ENCODE results near the gene RPS19.
"Not testable (repeated sequence)": the region's sequence is repeated elsewhere in the genome, so short reads cannot be mapped to it uniquely, and the experiment has no call there.

RPS19 gene

GRCh38 chr19:41869374-41869955 is 9.4 kb downstream of the RPS19 start:
- Histone ChIP-seq H3K27ac (ENCODE audit: low read depth, low read length, severe bottlenecking) (peak overlapping the region; percentile 41), H3K36me3 (ENCODE audit: control insufficient read depth, insufficient read depth, low read length) (peaks cover 79% of the 10 kb centered on the region), H3K9me3 (ENCODE audit: control insufficient read depth, low read length) (no peaks in the 10 kb centered on the region), H3K4me1 (ENCODE audit: control insufficient read depth, insufficient read depth, low read length, poor library complexity, severe bottlenecking) (peaks cover 10% of the 10 kb centered on the region), H3K4me3 (ENCODE audit: extremely low read depth, insufficient read depth, low read length, poor library complexity, severe bottlenecking) (no peak overlapping the region)
- 95 to 97% methylated on average over 7 to 12 of the region's 13 CpGs for WGBS, 2 experiments (ENCODE audit: insufficient coverage in 2 of 2)

DNA sequence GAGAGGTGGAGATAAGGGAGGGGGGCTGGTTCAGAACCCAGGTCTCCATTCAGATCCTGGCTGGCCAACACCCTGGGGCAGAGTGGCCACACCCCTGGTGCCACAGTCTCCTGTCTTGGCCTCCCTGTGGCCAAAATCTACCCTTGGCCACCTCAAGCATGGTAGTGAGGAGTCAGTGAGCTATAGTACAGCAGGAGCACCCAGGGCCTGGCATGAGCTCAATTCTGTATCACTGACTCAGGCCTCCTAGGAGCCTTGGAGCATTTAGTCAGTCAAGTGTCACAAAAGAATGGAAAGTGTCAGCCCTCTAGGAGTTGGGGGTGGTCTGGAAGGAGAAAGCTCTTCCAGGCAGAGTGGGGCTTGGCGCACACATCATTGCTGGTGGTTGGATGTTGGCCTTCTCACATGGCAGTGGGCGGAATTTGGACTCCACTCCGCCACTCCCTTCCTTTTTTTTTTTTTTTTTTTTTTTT is 10.4 kb downstream of the RPS19 start:
- no peaks in the 10 kb centered on the region for H3K4me1 ChIP-seq (ENCODE audit: control insufficient read depth, insufficient read depth, low read length, poor library complexity, severe bottlenecking)
- H3K36me3 ChIP-seq (ENCODE audit: control insufficient read depth, insufficient read depth, low read length), result peaks cover 69% of the 10 kb centered on the region
- no peaks in the 10 kb centered on the region for H3K9me3 ChIP-seq (ENCODE audit: control insufficient read depth, low read length)
- H3K4me3 ChIP-seq (ENCODE audit: extremely low read depth, insufficient read depth, low read length, poor library complexity, severe bottlenecking), result no peak overlapping the region
- H3K27ac ChIP-seq (ENCODE audit: low read depth, low read length, severe bottlenecking), result no peak overlapping the region
- 80% methylated on average over 1 of the region's 3 CpGs; no CpG with 5 or more reads in 1 of the 2 experiments for WGBS, 2 experiments (ENCODE audit: insufficient coverage in 2 of 2)

GRCh38 chr19:41871573-41872383 is 11.7 kb downstream of the RPS19 start:
- Histone ChIP-seq H3K9me3 (ENCODE audit: control insufficient read depth, low read length) (no peaks in the 10 kb centered on the region), H3K36me3 (ENCODE audit: control insufficient read depth, insufficient read depth, low read length) (peaks cover 58% of the 10 kb centered on the region), H3K4me1 (ENCODE audit: control insufficient read depth, insufficient read depth, low read length, poor library complexity, severe bottlenecking) (no peaks in the 10 kb centered on the region), H3K27ac (ENCODE audit: low read depth, low read length, severe bottlenecking) (peak overlapping the region; percentile 23), H3K4me3 (ENCODE audit: extremely low read depth, insufficient read depth, low read length, poor library complexity, severe bottlenecking) (no peak overlapping the region)
- 93 to 98% methylated on average over 12 to 15 of the region's 16 CpGs for WGBS, 2 experiments (ENCODE audit: insufficient coverage in 2 of 2)

DNA sequence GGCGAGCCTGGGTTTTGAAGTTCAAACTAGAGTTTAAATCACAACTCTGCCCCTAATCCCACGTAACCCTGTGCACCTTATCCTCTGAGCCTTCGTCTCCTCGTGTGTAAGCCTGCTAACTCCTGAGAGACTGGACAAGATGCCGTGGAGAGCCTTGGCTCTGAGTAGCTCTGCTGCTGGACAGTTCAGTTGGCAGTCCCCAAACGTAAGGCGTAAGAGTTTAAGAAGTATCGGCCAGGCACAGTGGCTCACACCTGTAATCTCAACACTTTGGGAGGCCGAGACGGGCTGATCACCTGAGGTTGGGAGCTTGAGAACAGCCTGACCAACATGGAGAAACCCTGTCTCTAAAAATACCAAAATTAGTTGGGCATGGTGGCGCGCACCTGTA is 12.3 kb downstream of the RPS19 start:
- 92 to 95% methylated on average over 12 of the region's 12 CpGs for WGBS, 2 experiments (ENCODE audit: insufficient coverage in 2 of 2)
- peaks cover 52% of the 10 kb centered on the region for H3K36me3 ChIP-seq (ENCODE audit: control insufficient read depth, insufficient read depth, low read length)
- H3K27ac ChIP-seq (ENCODE audit: low read depth, low read length, severe bottlenecking), result no peak overlapping the region
- no peaks in the 10 kb centered on the region for H3K9me3 ChIP-seq (ENCODE audit: control insufficient read depth, low read length)
- no peaks in the 10 kb centered on the region for H3K4me1 ChIP-seq (ENCODE audit: control insufficient read depth, insufficient read depth, low read length, poor library complexity, severe bottlenecking)
- no peak overlapping the region for H3K4me3 ChIP-seq (ENCODE audit: extremely low read depth, insufficient read depth, low read length, poor library complexity, severe bottlenecking)

DNA sequence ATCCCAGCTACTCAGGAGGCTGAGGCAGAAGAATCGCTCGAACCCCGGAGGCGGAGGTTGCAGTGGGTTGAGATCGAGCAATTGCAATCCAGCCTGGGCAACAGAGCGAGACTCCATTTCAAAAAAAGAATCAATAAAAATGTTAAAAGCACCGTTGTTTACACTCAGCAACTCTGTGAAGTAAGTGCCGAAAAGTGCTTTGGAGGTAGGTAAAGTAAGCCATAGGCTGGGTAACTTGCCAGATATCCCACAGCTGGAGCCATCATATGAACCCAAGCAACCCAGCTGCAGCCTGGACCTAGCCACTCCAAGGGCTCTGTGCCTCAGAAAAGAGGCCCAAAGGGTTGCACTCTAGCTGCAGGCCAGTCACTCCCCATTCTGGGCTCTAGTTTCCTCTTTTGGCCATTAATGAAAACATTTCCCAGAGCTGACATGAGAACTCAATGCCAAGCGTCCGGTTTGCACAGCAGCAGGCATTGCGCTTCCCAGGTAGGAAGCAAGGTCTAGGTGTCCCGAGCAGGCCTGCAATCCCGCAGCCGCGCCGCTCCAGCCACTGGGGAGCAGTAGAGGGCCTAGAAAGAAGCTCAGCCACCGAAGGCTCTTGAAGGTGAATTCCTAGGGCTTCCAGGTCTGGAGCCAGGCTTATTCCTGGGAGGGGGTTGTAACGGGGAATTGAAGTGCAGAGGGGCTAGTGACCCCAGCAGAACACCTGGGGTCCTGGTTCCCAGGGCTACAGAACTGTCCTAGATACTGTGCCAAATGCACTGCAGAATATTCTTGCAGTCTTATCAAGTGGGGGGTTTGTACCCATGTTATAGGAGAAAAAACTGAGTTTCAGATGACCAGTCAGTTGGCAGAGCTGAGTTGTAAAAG is 13.0 kb downstream of the RPS19 start:
- H3K36me3 ChIP-seq (ENCODE audit: control insufficient read depth, insufficient read depth, low read length), result peaks cover 46% of the 10 kb centered on the region
- no peaks in the 10 kb centered on the region for H3K4me1 ChIP-seq (ENCODE audit: control insufficient read depth, insufficient read depth, low read length, poor library complexity, severe bottlenecking)
- no peak overlapping the region for H3K4me3 ChIP-seq (ENCODE audit: extremely low read depth, insufficient read depth, low read length, poor library complexity, severe bottlenecking)
- no peak overlapping the region for H3K27ac ChIP-seq (ENCODE audit: low read depth, low read length, severe bottlenecking)
- no peaks in the 10 kb centered on the region for H3K9me3 ChIP-seq (ENCODE audit: control insufficient read depth, low read length)
- 48 to 61% methylated on average over 11 to 16 of the region's 18 CpGs for WGBS, 2 experiments (ENCODE audit: insufficient coverage in 2 of 2)

GRCh38 chr19:41875973-41876372 is 15.9 kb downstream of the RPS19 start:
- WGBS, 2 experiments (ENCODE audit: insufficient coverage in 2 of 2), result 60 to 82% methylated on average over 1 to 3 of the region's 3 CpGs
- H3K4me1 ChIP-seq (ENCODE audit: control insufficient read depth, insufficient read depth, low read length, poor library complexity, severe bottlenecking); H3K27ac ChIP-seq (ENCODE audit: low read depth, low read length, severe bottlenecking); H3K9me3 ChIP-seq (ENCODE audit: control insufficient read depth, low read length); H3K4me3 ChIP-seq (ENCODE audit: extremely low read depth, insufficient read depth, low read length, poor library complexity, severe bottlenecking): not testable (repeated sequence)
- H3K36me3 ChIP-seq (ENCODE audit: control insufficient read depth, insufficient read depth, low read length), result peaks cover 16% of the 10 kb centered on the region

- Histone ChIP-seq H3K9me3 (ENCODE audit: control insufficient read depth, low read length) (no peaks in the 10 kb centered on the region), H3K4me3 (ENCODE audit: extremely low read depth, insufficient read depth, low read length, poor library complexity, severe bottlenecking) (no peak within 1 kb of the TSS), H3K4me1 (ENCODE audit: control insufficient read depth, insufficient read depth, low read length, poor library complexity, severe bottlenecking) (no peaks in the 10 kb centered on the region), H3K27ac (ENCODE audit: low read depth, low read length, severe bottlenecking) (no peak within 1 kb of the TSS), H3K36me3 (ENCODE audit: control insufficient read depth, insufficient read depth, low read length) (peaks cover 5% of the 10 kb centered on the region)
- 75 to 77% methylated on average over 4 to 6 of the region's 9 CpGs for WGBS, 2 experiments (ENCODE audit: insufficient coverage in 2 of 2)
These were observed 17.1 kb downstream of the RPS19 start, which contains the start of gene CD79A for GRCh38 chr19:41876847-41877832. Gene CD79A, plus strand, starts transcription at chr19:41877279. Its CDS starts 26 bp downstream, at chr19:41877305.

DNA sequence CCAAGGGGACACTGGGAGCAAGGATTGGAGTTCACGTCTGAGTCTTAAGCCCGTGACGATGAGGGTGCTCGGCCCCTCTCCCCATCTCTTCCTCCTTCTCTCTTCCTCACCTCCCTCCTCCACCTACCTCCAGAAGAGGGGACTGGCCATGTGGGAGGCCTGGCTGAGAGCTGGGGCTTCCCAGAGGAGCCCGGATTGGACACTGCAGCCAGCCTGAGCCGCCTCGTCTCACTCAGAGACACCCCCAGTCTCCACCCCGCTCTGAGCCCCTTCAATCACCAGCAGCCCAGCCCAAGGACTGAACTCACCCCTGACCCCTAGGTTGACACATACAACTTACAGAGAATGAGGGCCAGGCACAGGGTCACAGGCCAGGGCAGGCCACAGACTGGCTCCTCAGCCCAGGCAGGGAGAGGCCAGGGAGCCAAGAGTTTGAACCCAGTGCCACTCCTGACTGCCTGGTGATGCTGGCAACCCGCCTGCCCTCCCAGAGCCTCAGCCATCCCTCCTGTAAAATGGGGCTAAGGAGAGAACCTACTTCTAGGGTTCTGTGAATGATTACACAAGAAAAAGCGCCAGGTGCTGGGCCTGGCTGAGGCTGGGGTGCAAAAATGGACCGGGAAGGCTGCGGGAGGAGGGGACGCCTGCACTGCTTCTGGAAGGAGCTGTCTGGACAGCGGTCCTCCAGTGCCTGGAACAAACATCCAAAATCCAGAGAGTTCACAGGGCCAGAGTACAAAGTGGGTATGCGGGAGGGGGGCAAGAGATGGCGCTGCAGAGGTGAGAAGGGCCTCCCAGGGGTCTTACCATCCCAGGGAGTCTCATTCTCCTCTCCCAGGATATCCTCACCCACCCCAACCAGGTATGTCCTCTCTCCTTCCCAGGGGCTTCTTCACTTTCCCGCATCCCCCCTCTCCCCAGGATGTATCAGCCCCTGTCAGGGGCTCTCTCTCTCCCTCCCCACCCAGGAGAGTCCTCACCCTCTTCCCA is 18.2 kb downstream of the RPS19 start:
- Histone ChIP-seq H3K36me3 (ENCODE audit: control insufficient read depth, insufficient read depth, low read length) (no peaks in the 10 kb centered on the region), H3K4me3 (ENCODE audit: extremely low read depth, insufficient read depth, low read length, poor library complexity, severe bottlenecking) (no peak overlapping the region)
- 93 to 97% methylated on average over 8 to 10 of the region's 17 CpGs for WGBS, 2 experiments (ENCODE audit: insufficient coverage in 2 of 2)

DNA sequence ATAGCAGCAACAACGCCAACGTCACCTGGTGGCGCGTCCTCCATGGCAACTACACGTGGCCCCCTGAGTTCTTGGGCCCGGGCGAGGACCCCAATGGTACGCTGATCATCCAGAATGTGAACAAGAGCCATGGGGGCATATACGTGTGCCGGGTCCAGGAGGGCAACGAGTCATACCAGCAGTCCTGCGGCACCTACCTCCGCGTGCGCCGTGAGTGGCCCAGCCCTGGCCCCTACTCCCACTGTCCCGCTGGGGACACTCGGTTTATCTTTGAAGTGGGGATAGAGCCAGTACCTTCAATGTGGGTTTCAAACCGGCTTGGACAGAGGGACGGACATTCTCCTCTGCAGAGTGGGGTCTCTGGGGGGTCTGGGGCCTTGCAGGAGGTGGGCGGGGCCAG is 19.0 kb downstream of the RPS19 start:
- Histone ChIP-seq H3K27ac (ENCODE audit: low read depth, low read length, severe bottlenecking) (no peak overlapping the region), H3K36me3 (ENCODE audit: control insufficient read depth, insufficient read depth, low read length) (no peaks in the 10 kb centered on the region), H3K4me3 (ENCODE audit: extremely low read depth, insufficient read depth, low read length, poor library complexity, severe bottlenecking) (no peak overlapping the region), H3K9me3 (ENCODE audit: control insufficient read depth, low read length) (no peaks in the 10 kb centered on the region), H3K4me1 (ENCODE audit: control insufficient read depth, insufficient read depth, low read length, poor library complexity, severe bottlenecking) (no peaks in the 10 kb centered on the region)
- 91 to 97% methylated on average over 15 to 19 of the region's 21 CpGs for WGBS, 2 experiments (ENCODE audit: insufficient coverage in 2 of 2)

More for the DNA sequence above, 18.2 kb downstream of the RPS19 start:
- H3K4me1 ChIP-seq (ENCODE audit: control insufficient read depth, insufficient read depth, low read length, poor library complexity, severe bottlenecking), result no peaks in the 10 kb centered on the region
- no peak overlapping the region for H3K27ac ChIP-seq (ENCODE audit: low read depth, low read length, severe bottlenecking)
- no peaks in the 10 kb centered on the region for H3K9me3 ChIP-seq (ENCODE audit: control insufficient read depth, low read length)
